HepG2 (cell line): ENCODE results near the gene KLF13.

Experiments
- CSRNP2 ChIP-seq: sonication (generic); formaldehyde crosslinking; conservative IDR thresholded peaks from 2 replicates; pipeline ENCODE4 v1.8.0; 2022; ENCODE audit warnings: low read depth, missing genetic modification reagents
- CTCF ChIP-seq: sonication (generic); formaldehyde crosslinking; IDR thresholded peaks from 2 replicates; pipeline ENCODE4 v1.5.0; 2020; ENCODE audit warnings: mild to moderate bottlenecking, missing genetic modification reagents, moderate library complexity
- KAT7 ChIP-seq: IDR thresholded peaks from 2 replicates; pipeline ENCODE4 v1.6.1; 2018; ENCODE audit warnings: borderline replicate concordance, missing compliant biosample characterization
- POLR2A ChIP-seq, 2 experiments: IDR thresholded peaks; 2 replicates each; pipeline ENCODE4 v1.6.1; 2011; ENCODE audit warnings: low read depth in 2 of 2, low read length in 2 of 2, mild to moderate bottlenecking in 1 of 2, moderate library complexity in 1 of 2; ENCODE audit not compliant: insufficient read depth in 1 of 2
- SMAD3 ChIP-seq: sonication (generic); formaldehyde crosslinking; IDR thresholded peaks from 2 replicates; pipeline ENCODE4 v1.4.0; 2020; ENCODE audit warnings: missing genetic modification reagents
- SMC3 ChIP-seq: IDR thresholded peaks from 2 replicates; pipeline ENCODE4 v1.6.1; 2011; ENCODE audit warnings: low read length, improper control_type of control experiment
- ZNF772 ChIP-seq: sonication (generic); formaldehyde crosslinking; IDR thresholded peaks from 2 replicates; pipeline ENCODE4 v1.5.0; 2020; ENCODE audit warnings: mild to moderate bottlenecking, missing genetic modification reagents
- TF ChIP-seq, protein P1 (sequence below): sonication (generic); formaldehyde crosslinking; IDR thresholded peaks from 2 replicates; pipeline ENCODE4 v1.4.0; 2020; ENCODE audit warnings: missing genetic modification reagents

DNA sequence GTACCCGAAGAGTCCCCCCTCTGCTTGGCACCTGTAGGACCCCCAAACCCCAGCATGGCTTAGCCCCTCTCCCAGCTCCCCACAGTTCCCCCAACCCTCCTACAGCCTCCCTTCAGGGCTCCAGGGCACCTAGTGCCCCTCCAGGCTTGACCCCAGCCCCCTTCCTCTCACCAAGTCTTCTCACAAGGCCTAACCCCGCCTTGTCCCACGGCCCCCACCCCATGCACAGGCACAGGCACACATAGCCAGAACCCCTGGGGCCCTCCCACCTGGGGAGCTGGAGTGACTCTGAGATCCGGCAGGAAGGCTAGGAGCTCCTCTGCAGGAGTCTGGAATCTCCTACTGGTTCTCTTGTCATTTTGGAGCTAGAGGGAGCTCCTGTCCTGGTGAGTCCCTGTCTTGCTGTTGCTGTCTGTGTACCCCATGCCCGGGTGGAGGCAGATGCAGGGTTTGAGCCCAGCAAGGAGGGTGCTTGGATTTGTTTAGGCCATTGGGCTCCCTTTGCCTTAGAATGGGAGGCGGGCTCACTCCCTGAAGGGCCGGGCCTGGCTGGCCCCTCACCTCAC lies 39.6 kb downstream of the KLF13 start:
- no peak for TF ChIP-seq ZNF772 (CRISPR knock-in tag)
- TF ChIP-seq POLR2A (IDR thresholded peaks at IDR 0.05; ENCODE audit: insufficient read depth in 1 of 2, low read depth in 2 of 2, low read length in 2 of 2), result no peak
- TF ChIP-seq SMAD3 (CRISPR knock-in tag), result no peak
- 0 out of 2 replicates have a peak, but pooled peaks have one; percentile 3 for TF ChIP-seq CTCF
- TF ChIP-seq, protein P1, sequence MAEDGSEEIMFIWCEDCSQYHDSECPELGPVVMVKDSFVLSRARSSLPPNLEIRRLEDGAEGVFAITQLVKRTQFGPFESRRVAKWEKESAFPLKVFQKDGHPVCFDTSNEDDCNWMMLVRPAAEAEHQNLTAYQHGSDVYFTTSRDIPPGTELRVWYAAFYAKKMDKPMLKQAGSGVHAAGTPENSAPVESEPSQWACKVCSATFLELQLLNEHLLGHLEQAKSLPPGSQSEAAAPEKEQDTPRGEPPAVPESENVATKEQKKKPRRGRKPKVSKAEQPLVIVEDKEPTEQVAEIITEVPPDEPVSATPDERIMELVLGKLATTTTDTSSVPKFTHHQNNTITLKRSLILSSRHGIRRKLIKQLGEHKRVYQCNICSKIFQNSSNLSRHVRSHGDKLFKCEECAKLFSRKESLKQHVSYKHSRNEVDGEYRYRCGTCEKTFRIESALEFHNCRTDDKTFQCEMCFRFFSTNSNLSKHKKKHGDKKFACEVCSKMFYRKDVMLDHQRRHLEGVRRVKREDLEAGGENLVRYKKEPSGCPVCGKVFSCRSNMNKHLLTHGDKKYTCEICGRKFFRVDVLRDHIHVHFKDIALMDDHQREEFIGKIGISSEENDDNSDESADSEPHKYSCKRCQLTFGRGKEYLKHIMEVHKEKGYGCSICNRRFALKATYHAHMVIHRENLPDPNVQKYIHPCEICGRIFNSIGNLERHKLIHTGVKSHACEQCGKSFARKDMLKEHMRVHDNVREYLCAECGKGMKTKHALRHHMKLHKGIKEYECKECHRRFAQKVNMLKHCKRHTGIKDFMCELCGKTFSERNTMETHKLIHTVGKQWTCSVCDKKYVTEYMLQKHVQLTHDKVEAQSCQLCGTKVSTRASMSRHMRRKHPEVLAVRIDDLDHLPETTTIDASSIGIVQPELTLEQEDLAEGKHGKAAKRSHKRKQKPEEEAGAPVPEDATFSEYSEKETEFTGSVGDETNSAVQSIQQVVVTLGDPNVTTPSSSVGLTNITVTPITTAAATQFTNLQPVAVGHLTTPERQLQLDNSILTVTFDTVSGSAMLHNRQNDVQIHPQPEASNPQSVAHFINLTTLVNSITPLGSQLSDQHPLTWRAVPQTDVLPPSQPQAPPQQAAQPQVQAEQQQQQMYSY, result no peak
- TF ChIP-seq KAT7, result no peak
- TF ChIP-seq CSRNP2 (CRISPR knock-in tag), result no peak
- TF ChIP-seq SMC3, result no peak
